ENCODE results near the gene SF3B1.
"Not testable (repeated sequence)": the region's sequence is repeated elsewhere in the genome, so short reads cannot be mapped to it uniquely, and the experiment has no call there.

Gene SF3B1

GRCh38 chr2:197434541-197435513 is at the start of gene SF3B1:
Gene SF3B1, minus strand, starts transcription at chr2:197435028. Its CDS starts 29 bp downstream, at chr2:197434999.
- DNase-seq (ENCODE audit: low read depth, low spot score) = peak; percentile 98

- DNase-seq (ENCODE audit: low read depth, low spot score) = not testable (repeated sequence)
Observed at GRCh38 chr2:197484248-197484647, 49.4 kb upstream of the SF3B1 start.

- no peak for DNase-seq (ENCODE audit: low read depth, low spot score)
Observed at GRCh38 chr2:197480165-197481036, 45.6 kb upstream of the SF3B1 start.

- DNase-seq (ENCODE audit: low read depth, low spot score) = no peak
Observed at GRCh38 chr2:197477797-197478196, 43.0 kb upstream of the SF3B1 start.

- no peak for DNase-seq (ENCODE audit: low read depth, low spot score)
Observed at GRCh38 chr2:197472166-197472565, 37.3 kb upstream of the SF3B1 start.

- DNase-seq (ENCODE audit: low read depth, low spot score) = no peak
Observed at GRCh38 chr2:197464175-197464574, 29.3 kb upstream of the SF3B1 start.

- DNase-seq (ENCODE audit: low read depth, low spot score) = no peak
Observed at GRCh38 chr2:197461057-197461456, 26.2 kb upstream of the SF3B1 start.

GRCh38 chr2:197460649-197461048 is 25.8 kb upstream of the SF3B1 start:
- no peak for DNase-seq (ENCODE audit: low read depth, low spot score)

GRCh38 chr2:197455428-197455827 is 20.6 kb upstream of the SF3B1 start:
- no peak for DNase-seq (ENCODE audit: low read depth, low spot score)

GRCh38 chr2:197454923-197455322 is 20.1 kb upstream of the SF3B1 start:
- DNase-seq (ENCODE audit: low read depth, low spot score) = no peak

GRCh38 chr2:197453914-197454398 is 19.1 kb upstream of the SF3B1 start:
- no peak for DNase-seq (ENCODE audit: low read depth, low spot score)

- DNase-seq (ENCODE audit: low read depth, low spot score) = peak; percentile 93
Observed at GRCh38 chr2:197453123-197453913, 18.5 kb upstream of the SF3B1 start, which contains the start of gene COQ10B. Gene COQ10B, plus strand, starts transcription at chr2:197453552. Its CDS starts 9 bp downstream, at chr2:197453561.

GRCh38 chr2:197452754-197453122 is 17.9 kb upstream of the SF3B1 start:
- DNase-seq (ENCODE audit: low read depth, low spot score) = no peak

GRCh38 chr2:197450935-197451358 is 16.1 kb upstream of the SF3B1 start:
- not testable (repeated sequence) for DNase-seq (ENCODE audit: low read depth, low spot score)

- no peak for DNase-seq (ENCODE audit: low read depth, low spot score)
Observed at GRCh38 chr2:197450465-197450864, 15.6 kb upstream of the SF3B1 start.

GRCh38 chr2:197446844-197447243 is 12.0 kb upstream of the SF3B1 start:
- DNase-seq (ENCODE audit: low read depth, low spot score) = no peak

- no peak for DNase-seq (ENCODE audit: low read depth, low spot score)
Observed at GRCh38 chr2:197445746-197446145, 10.9 kb upstream of the SF3B1 start.

GRCh38 chr2:197442857-197443256 is 8.0 kb upstream of the SF3B1 start:
- DNase-seq (ENCODE audit: low read depth, low spot score) = no peak

- no peak for DNase-seq (ENCODE audit: low read depth, low spot score)
Observed at GRCh38 chr2:197437380-197437779, 2.6 kb upstream of the SF3B1 start.

- no peak for DNase-seq (ENCODE audit: low read depth, low spot score)
Observed at GRCh38 chr2:197435598-197436420, 981 bp upstream of the SF3B1 start.
